Stimulated activated naive CD8-positive, alpha-beta T cell treated with anti-CD3 and anti-CD28 coated beads, Interleukin-15, amount 100 ng/mL, for 72 hours (primary cell): ENCODE data around the gene BTRC.

Source experiments
- ATAC-seq: fragments of 150-1000 bp; cut with Tn5 transposase; 2 replicates; pipeline ENCODE4 v1.10.0; 2021; ENCODE audit warnings: mild to moderate bottlenecking, moderate library complexity
- DNase-seq, 2 donors: peaks; one replicate each; pipeline ENCODE4 v3.0.0; 2021 to 2022
- H3K27ac Mint-ChIP-seq, 2 donors: one replicate each; pipeline ENCODE4 v1.8.0; 2022; ENCODE audit warnings: mild to moderate bottlenecking in 2 of 2, mixed read lengths in 2 of 2, moderate library complexity in 2 of 2
- H3K27me3 Mint-ChIP-seq: one replicate; pipeline ENCODE4 v1.8.0; 2022; ENCODE audit warnings: mixed read lengths
- H3K4me1 Mint-ChIP-seq: one replicate; pipeline ENCODE4 v1.8.0; 2022; ENCODE audit warnings: mild to moderate bottlenecking, mixed read lengths
- H3K4me3 Mint-ChIP-seq, 2 donors: one replicate each; pipeline ENCODE4 v1.8.0; 2022; ENCODE audit warnings: mild to moderate bottlenecking in 2 of 2, mixed read lengths in 2 of 2, moderate library complexity in 1 of 2
- H3K9me3 Mint-ChIP-seq, 2 donors: one replicate each; pipeline ENCODE4 v1.8.0; 2022; ENCODE audit warnings: mixed read lengths in 2 of 2

The BTRC gene

GRCh38 chr10:101545898-101546297 is 191.9 kb downstream of the BTRC start:
- H3K4me1 Mint-ChIP-seq: no peaks in the 10 kb centered on the region
- no peaks in the 10 kb centered on the region for H3K9me3 Mint-ChIP-seq
- no peak for DNase-seq
- no peaks in the 10 kb centered on the region for H3K27me3 Mint-ChIP-seq
- H3K27ac Mint-ChIP-seq: no peak overlapping the region
- ATAC-seq: no peak
- no peak overlapping the region for H3K4me3 Mint-ChIP-seq

GRCh38 chr10:101550965-101551364 is 197.0 kb downstream of the BTRC start:
- peak; percentile 76 for ATAC-seq
- Mint-ChIP-seq H3K27me3 (no peaks in the 10 kb centered on the region), H3K9me3 (no peaks in the 10 kb centered on the region), H3K4me1 (no peaks in the 10 kb centered on the region), H3K27ac (peak overlapping the region in 1 of 2 donors; percentile 16), H3K4me3 (no peak overlapping the region)
- no peak for DNase-seq

- DNase-seq (no peak), ATAC-seq (no peak)
- Mint-ChIP-seq H3K4me3 (no peak overlapping the region), H3K27me3 (no peaks in the 10 kb centered on the region), H3K9me3 (no peaks in the 10 kb centered on the region), H3K4me1 (no peaks in the 10 kb centered on the region), H3K27ac (no peak overlapping the region)
These were observed 198.5 kb downstream of the BTRC start for GRCh38 chr10:101552442-101552841.

GRCh38 chr10:101557541-101557940 is 203.6 kb downstream of the BTRC start:
- no peak for DNase-seq

GRCh38 chr10:101558204-101558603 is 204.2 kb downstream of the BTRC start:
- H3K9me3 Mint-ChIP-seq: no peaks in the 10 kb centered on the region
- peak; percentile 38 for ATAC-seq
- H3K27me3 Mint-ChIP-seq: no peaks in the 10 kb centered on the region
- H3K4me3 Mint-ChIP-seq: no peak overlapping the region
- DNase-seq: no peak
- peaks cover 24% of the 10 kb centered on the region for H3K4me1 Mint-ChIP-seq
- peak overlapping the region in 1 of 2 donors; percentile 31 for H3K27ac Mint-ChIP-seq

More at GRCh38 chr10:101557541-101557940, 203.6 kb downstream of the BTRC start:
- no peak for ATAC-seq
- H3K4me3 Mint-ChIP-seq: no peak overlapping the region
- peaks cover 24% of the 10 kb centered on the region for H3K4me1 Mint-ChIP-seq
- H3K27me3 Mint-ChIP-seq: no peaks in the 10 kb centered on the region
- H3K9me3 Mint-ChIP-seq: no peaks in the 10 kb centered on the region
- no peak overlapping the region for H3K27ac Mint-ChIP-seq

GRCh38 chr10:101558671-101559595 is 205.0 kb downstream of the BTRC start:
- Mint-ChIP-seq H3K4me3 (no peak overlapping the region), H3K27me3 (peaks cover 5% of the 10 kb centered on the region), H3K27ac (peak overlapping the region; percentile 1 to 45), H3K9me3 (no peaks in the 10 kb centered on the region), H3K4me1 (peaks cover 24% of the 10 kb centered on the region)
- DNase-seq: no peak
- no peak for ATAC-seq

- no peak for ATAC-seq
- Mint-ChIP-seq H3K27me3 (peaks cover 13% of the 10 kb centered on the region), H3K9me3 (no peaks in the 10 kb centered on the region), H3K27ac (peak overlapping the region in 1 of 2 donors; percentile 13), H3K4me1 (peaks cover 24% of the 10 kb centered on the region), H3K4me3 (no peak overlapping the region)
- DNase-seq: no peak
These were observed 205.8 kb downstream of the BTRC start for GRCh38 chr10:101559596-101560297.

- Mint-ChIP-seq H3K9me3 (no peaks in the 10 kb centered on the region), H3K4me3 (no peak overlapping the region), H3K27ac (peak overlapping the region; percentile 54 to 94), H3K4me1 (peaks cover 24% of the 10 kb centered on the region), H3K27me3 (peaks cover 21% of the 10 kb centered on the region)
- peak; percentile 16 for ATAC-seq
- DNase-seq: no peak
These were observed 206.5 kb downstream of the BTRC start for GRCh38 chr10:101560298-101561067.

- Mint-ChIP-seq H3K27ac (peak overlapping the region; percentile 54 to 94), H3K9me3 (no peaks in the 10 kb centered on the region), H3K4me1 (peaks cover 27% of the 10 kb centered on the region), H3K27me3 (peaks cover 29% of the 10 kb centered on the region), H3K4me3 (no peak overlapping the region)
- DNase-seq: no peak
- ATAC-seq: no peak
These were observed 207.3 kb downstream of the BTRC start for GRCh38 chr10:101561068-101561915.

GRCh38 chr10:101562231-101562630 is 208.3 kb downstream of the BTRC start:
- DNase-seq (no peak), ATAC-seq (no peak)
- Mint-ChIP-seq H3K4me3 (no peak overlapping the region), H3K4me1 (peaks cover 35% of the 10 kb centered on the region), H3K27me3 (peaks cover 38% of the 10 kb centered on the region), H3K9me3 (no peaks in the 10 kb centered on the region), H3K27ac (peak overlapping the region in 1 of 2 donors; percentile 60)

GRCh38 chr10:101563007-101563406 is 209.0 kb downstream of the BTRC start:
- Mint-ChIP-seq H3K9me3 (no peaks in the 10 kb centered on the region), H3K4me1 (peaks cover 35% of the 10 kb centered on the region), H3K27ac (no peak overlapping the region), H3K4me3 (no peak overlapping the region), H3K27me3 (peaks cover 46% of the 10 kb centered on the region)
- DNase-seq: no peak
- ATAC-seq: no peak

- Mint-ChIP-seq H3K27me3 (peaks cover 52% of the 10 kb centered on the region), H3K4me3 (no peak overlapping the region), H3K4me1 (peaks cover 31% of the 10 kb centered on the region), H3K9me3 (no peaks in the 10 kb centered on the region), H3K27ac (no peak overlapping the region)
- DNase-seq (no peak), ATAC-seq (no peak)
These were observed 209.6 kb downstream of the BTRC start for GRCh38 chr10:101563497-101564040.

- no peak overlapping the region for H3K4me3 Mint-ChIP-seq
- DNase-seq (no peak), ATAC-seq (no peak)
- H3K27me3 Mint-ChIP-seq: peaks cover 61% of the 10 kb centered on the region
- H3K27ac Mint-ChIP-seq: peak overlapping the region in 1 of 2 donors; percentile 69
- peaks cover 34% of the 10 kb centered on the region for H3K4me1 Mint-ChIP-seq
- H3K9me3 Mint-ChIP-seq: no peaks in the 10 kb centered on the region
These were observed 210.6 kb downstream of the BTRC start for GRCh38 chr10:101564490-101564991.

- Mint-ChIP-seq H3K4me3 (no peak overlapping the region), H3K4me1 (peaks cover 43% of the 10 kb centered on the region), H3K27me3 (peaks cover 70% of the 10 kb centered on the region), H3K27ac (no peak overlapping the region), H3K9me3 (no peaks in the 10 kb centered on the region)
- ATAC-seq (no peak), DNase-seq (no peak)
These were observed 211.5 kb downstream of the BTRC start for GRCh38 chr10:101565370-101565900.
